ENCODE data around the gene NTHL1.

Gene NTHL1

GRCh38 chr16:2079311-2079800 lies 31.7 kb upstream of the NTHL1 start:
- no peak for DNase-seq (ENCODE audit: low read depth)
- H3K4me3 ChIP-seq (ENCODE audit: low read length): no peak overlapping the region
- TF ChIP-seq CTCF (conservative IDR thresholded peaks at IDR 0.05; ENCODE audit: low read depth, low read length): no peak

GRCh38 chr16:2078691-2079090 lies 31.1 kb upstream of the NTHL1 start:
- no peak for DNase-seq (ENCODE audit: low read depth)
- H3K4me3 ChIP-seq (ENCODE audit: low read length): no peak overlapping the region
- TF ChIP-seq CTCF (conservative IDR thresholded peaks at IDR 0.05; ENCODE audit: low read depth, low read length): no peak

- DNase-seq (ENCODE audit: low read depth): no peak
- TF ChIP-seq CTCF (conservative IDR thresholded peaks at IDR 0.05; ENCODE audit: low read depth, low read length): no peak
- no peak overlapping the region for H3K4me3 ChIP-seq (ENCODE audit: low read length)
Measured at GRCh38 chr16:2078096-2078495, 30.5 kb upstream of the NTHL1 start.

DNA sequence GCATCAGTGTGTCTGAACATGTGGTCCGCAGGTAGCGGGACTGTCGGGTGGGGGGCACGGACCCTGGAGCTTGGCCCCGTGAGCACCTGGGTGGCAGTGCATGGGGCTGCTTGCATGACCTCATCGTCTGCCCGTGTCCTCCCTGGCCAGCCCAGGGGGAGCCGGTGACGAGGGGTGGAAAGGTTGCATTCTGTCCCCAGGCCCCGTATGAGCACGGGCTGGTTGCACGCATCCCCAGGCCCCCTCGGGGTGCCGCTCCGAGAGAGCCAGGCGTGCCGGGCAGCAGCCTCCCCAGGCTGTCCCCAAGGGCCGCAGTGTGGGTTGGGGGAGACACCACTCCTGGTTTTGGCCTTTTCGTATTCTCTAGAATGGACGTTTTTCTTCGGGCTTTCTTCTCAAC lies 30.1 kb upstream of the NTHL1 start:
- no peak overlapping the region for H3K4me3 ChIP-seq (ENCODE audit: low read length)
- no peak for TF ChIP-seq CTCF (conservative IDR thresholded peaks at IDR 0.05; ENCODE audit: low read depth, low read length)
- no peak for DNase-seq (ENCODE audit: low read depth)

DNA sequence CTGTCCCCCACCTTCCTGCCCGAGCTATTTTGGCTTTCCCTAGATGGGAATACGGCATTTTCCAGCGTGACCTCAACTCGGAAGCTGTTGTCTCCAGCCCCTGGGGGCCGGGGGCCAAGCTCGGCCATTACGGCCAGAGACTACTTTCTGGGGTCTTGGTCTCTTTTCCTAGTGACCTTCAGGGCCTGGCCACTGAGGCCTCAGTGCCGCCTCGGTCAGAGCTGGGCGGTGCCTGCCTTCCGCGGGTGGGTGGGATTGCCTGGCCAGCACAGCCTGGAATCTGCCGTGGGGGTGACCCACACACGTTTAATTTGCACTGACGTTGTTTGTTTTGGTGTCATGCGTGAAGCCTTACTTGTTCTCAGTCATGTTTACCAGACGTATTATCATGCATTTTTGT lies 29.4 kb upstream of the NTHL1 start:
- no peak for TF ChIP-seq CTCF (conservative IDR thresholded peaks at IDR 0.05; ENCODE audit: low read depth, low read length)
- DNase-seq (ENCODE audit: low read depth): no peak

GRCh38 chr16:2076072-2076865 lies 28.6 kb upstream of the NTHL1 start:
- no peak for TF ChIP-seq CTCF (conservative IDR thresholded peaks at IDR 0.05; ENCODE audit: low read depth, low read length)
- H3K4me3 ChIP-seq (ENCODE audit: low read length): no peak overlapping the region
- DNase-seq (ENCODE audit: low read depth): no peak

More for the DNA sequence above, 29.4 kb upstream of the NTHL1 start:
- H3K4me3 ChIP-seq (ENCODE audit: low read length): no peak overlapping the region

DNA sequence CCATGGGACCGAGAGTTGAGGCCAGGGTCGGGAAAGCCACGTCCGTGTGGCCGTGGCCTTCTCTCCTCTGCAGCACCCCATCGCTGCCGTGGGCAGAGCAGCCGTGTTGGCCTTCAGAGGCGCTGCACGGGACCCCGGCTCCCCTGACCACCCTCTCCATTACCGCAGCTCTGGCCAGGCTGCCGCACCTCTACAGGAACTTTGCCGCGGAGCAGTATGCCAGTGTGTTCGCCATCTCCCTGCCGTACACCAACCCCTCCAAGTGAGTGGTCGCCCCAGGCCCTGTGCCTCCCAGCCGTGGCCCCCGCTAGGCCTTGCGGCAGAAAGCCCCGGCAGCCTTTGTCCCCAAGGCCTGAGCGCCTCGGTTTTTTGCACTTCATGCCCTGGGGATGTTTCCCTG lies 28.0 kb upstream of the NTHL1 start:
- no peak for DNase-seq (ENCODE audit: low read depth)
- no peak overlapping the region for H3K4me3 ChIP-seq (ENCODE audit: low read length)
- TF ChIP-seq CTCF (conservative IDR thresholded peaks at IDR 0.05; ENCODE audit: low read depth, low read length): no peak
